HepG2 (cell line): Measurements from ENCODE around the gene DNAJC18. TPM values are rescaled to one million over a fixed set of nuclear protein-coding genes. Genes with fewer than 3 reads are reported as not detected.

ENCODE experiments used
- NCOR1 ChIP-seq: fragments of 200-600 bp; sonication (generic); IDR thresholded peaks from 2 replicates; pipeline ENCODE4 v1.7.0; 2017; ENCODE audit warnings: antibody characterized with exemption, low read length, borderline replicate concordance
- NFAT5 ChIP-seq: sonication (generic); formaldehyde crosslinking; IDR thresholded peaks from 2 replicates; pipeline ENCODE4 v1.4.0; 2020; ENCODE audit warnings: missing genetic modification reagents
- ZBTB4 ChIP-seq: sonication (generic); formaldehyde crosslinking; IDR thresholded peaks from 2 replicates; pipeline ENCODE4 v1.4.0; 2020; ENCODE audit warnings: missing genetic modification reagents, mild to moderate bottlenecking, borderline replicate concordance
- ZNF660 ChIP-seq: sonication (generic); formaldehyde crosslinking; IDR thresholded peaks from 2 replicates; pipeline ENCODE4 v1.5.1; 2020; ENCODE audit warnings: mild to moderate bottlenecking, low read depth, missing genetic modification reagents, borderline replicate concordance
- polyA plus RNA-seq, 8 experiments: library from polyadenylated mRNA; depleted of rRNA in 3 of 8; stranded (reverse) in 7 of 8; unstranded in 1 of 8; fragments of >200 nt; fragmentation: Illumina TruSeq in 4 of 8; extraction: Trizol in 4 of 8; gene quantifications; 2 replicates each; pipeline versions ENCODE4 v1.2.1 to v1.2.3, GENCODE V29; 2011 to 2016; ENCODE audit warnings: low read depth in 4 of 8, missing spikeins in 1 of 8, mixed read lengths in 1 of 8; ENCODE audit not compliant: insufficient read depth in 1 of 8
- total RNA-seq, 5 experiments: library from RNA; depleted of rRNA; stranded (reverse); fragments of >200 nt; fragmentation: Illumina TruSeq; extraction: Trizol; gene quantifications; 2 replicates each; pipeline ENCODE4 v1.2.3, GENCODE V29; 2016; ENCODE audit warnings: low read depth in 1 of 5

DNAJC18 gene
- total and polyA plus RNA-seq, 2 of the 13 experiments (the other 11 are each of a cell fraction or from before 2014, with no cell fraction given), result 6.5 to 6.6 TPM

GRCh38 chr5:139414581-139415130 is 24.7 kb downstream of the DNAJC18 start (continued):
- TF ChIP-seq NFAT5 (CRISPR knock-in tag) (no peak), ZNF660 (CRISPR knock-in tag) (no peak), NCOR1 (no peak), ZBTB4 (no peak)
